Non-pigmented ciliary epithelial cell (primary cell): ENCODE measurements around the gene SEMA4C.
"Not testable (repeated sequence)": the region's sequence is repeated elsewhere in the genome, so short reads cannot be mapped to it uniquely, and the experiment has no call there.

Experiments
- DNase-seq: peaks from one replicate; pipeline ENCODE4 v3.0.0-alpha.2; 2010; ENCODE audit warnings: low read depth

Gene SEMA4C

DNA sequence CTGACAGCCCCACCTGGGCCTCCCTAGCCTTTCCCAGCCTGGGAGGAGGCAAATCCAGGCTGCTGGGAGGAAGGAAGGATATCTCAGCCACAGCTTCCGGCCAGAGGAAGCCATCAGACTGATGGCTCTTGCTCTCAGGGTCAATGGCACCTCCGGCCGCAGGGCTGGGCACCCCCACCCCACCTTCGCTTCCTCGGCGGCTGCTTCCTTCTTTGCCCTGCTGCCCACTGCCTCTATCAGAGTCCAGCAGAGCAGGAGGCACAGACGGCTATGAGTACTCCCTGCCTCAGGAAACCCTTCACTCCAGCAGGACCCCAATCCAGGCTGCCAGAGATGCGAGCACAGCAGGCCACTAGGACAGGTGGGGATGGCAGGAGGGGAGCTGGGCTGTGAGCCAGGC, 3.3 kb downstream of the SEMA4C start:
- no peak for DNase-seq

- no peak for DNase-seq
Observed at GRCh38 chr2:96866149-96866548, 3.7 kb downstream of the SEMA4C start.

- no peak for DNase-seq
Observed at GRCh38 chr2:96865654-96866053, 4.2 kb downstream of the SEMA4C start.

DNA sequence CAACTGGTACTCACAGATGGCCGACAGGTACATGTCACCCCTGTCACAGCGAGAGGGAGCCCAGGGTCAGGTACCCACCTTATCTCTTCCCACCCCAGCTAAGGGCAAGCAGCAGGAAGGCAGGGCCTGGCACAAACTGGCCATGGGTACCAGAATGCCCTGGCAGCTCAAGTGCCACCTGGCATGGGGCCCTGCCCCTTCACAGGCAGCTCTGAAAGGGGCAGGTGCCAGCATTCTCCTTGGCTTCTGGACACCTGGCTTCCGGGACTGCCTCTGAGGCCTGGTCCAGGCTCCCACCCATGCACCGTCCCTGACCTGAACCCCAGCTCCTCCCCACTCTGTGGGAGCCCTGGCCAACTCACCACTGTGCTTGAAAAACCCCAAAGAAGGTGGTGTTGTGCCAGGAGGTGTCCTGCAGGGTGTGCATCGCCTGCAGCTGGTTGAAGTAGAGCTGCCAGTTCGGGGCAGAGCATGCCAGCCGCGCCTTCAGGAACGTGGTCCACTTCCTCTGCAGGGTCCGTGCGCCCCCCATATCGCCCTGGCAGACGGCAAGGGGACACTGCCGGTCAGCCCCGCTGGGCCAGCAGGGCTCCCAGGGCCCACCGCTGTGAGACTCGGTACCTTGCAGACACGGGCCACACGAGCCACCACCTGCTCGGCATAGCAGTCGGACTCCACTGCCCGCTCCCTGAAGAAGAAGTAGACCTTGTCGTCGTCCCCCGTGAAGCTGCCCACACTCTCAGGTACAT, 5.4 kb downstream of the SEMA4C start:
- no peak for DNase-seq

- no peak for DNase-seq
Observed at GRCh38 chr2:96863575-96864342, 6.1 kb downstream of the SEMA4C start.

DNA sequence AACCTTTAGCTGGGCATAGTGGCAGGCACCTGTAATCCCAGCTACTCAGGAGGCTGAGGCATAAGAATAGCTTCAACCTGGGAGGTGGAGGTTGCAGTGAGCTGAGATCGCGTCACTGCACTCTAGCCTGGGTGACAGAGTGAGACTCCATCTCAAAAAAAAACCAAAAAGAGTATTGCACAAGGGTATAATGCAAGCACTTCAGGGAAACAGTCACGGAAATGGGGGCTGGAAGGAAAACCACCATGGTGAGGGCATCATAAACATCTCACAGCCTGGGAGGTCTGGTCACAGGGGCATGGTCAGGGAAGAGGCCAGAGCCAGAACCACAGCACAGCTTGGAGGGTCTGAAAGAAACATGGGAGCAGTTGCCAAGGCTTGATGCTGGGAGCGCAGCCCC, 6.8 kb downstream of the SEMA4C start:
- DNase-seq, result not testable (repeated sequence)

GRCh38 chr2:96861074-96861473, 8.8 kb downstream of the SEMA4C start:
- no peak for DNase-seq

DNA sequence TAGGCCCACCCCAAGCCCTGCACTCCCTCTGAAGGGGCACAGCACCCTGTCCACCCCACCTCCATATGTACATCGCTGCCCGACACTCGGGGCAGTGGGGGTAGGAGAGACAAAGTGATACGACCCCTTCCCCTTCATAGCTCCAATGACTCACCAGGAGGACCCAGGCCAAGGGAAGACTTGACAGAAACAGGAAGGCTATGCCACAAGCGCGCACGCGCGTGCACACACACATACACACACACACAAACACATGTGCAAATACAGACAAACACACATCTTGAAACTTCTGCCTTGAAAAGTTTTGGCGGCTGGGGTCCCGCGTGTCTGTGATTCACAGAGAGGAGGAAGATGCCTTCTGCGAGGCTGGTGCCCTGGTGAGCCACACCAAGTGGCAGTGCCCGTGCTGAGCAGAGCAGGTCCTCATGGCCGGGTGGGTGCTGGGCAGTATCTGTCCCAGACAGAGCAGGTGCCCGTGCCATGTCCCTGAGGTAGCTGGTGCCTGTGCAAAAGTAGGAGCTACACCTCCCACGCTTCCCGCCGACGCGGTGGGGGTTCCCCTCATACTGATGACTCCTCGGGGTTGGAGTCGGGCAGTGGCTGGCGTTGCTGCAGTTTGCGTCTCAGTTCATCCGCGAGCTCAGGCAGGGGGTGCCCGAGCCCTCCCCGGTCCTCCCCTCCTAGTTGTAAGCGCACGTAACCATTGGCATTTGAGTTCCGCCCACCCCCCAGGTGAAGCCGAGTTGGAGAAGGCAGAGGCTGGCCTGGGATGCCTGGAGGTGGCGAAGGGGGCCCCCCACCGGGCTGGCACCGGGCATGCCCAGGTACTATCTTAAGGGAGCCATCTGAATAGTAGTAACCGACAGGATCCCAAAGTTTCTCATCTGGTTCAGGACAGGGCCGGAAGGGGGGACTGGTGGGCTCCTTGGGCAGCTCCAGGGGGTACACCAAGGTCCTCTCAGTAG, 9.5 kb downstream of the SEMA4C start:
- DNase-seq, result no peak

DNA sequence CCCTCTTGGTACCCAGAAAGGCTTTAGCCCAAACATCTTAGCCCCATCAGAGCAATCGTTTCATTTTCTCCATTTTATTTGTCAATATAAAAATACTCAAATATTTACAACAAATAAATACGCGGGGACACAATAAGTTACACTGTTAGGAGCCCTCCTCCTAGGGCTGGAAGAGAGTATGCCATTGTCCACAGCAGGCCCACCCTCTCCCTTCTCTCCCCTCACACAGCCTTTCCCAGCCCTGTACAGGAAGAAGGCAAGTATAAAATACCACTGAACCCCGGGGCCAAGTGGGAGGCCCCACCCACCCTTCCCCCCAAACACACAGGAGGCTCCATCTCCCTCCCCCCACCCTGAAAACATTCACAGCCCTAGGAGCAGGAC, 10.2 kb downstream of the SEMA4C start:
- no peak for DNase-seq

DNA sequence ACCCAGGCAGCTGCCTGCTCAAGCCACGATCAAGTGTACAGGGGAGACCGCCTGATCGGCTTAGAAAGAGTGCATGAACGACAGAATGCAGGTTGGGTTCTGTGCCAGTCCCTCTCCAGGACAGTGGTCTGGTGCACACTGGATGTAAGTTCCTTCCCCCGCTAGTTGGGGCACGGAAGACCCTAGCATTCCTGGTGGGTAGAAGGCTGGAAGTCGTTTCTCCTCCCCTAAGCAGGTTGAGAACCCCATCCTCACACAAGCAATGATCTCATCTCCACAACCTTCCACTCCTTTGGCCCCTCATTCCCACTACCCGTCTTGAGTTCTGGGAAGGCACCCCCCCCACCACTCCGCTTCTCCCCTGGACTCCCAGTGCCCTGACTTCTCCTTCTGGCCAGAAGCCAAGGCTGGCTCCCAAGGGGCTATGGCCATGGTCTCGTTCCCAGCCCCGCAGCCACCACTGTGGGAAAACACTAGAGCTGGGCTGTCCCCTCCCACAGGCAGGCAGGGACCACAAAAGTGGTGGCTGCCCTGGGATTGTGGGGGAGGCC, 10.7 kb downstream of the SEMA4C start:
- no peak for DNase-seq

DNA sequence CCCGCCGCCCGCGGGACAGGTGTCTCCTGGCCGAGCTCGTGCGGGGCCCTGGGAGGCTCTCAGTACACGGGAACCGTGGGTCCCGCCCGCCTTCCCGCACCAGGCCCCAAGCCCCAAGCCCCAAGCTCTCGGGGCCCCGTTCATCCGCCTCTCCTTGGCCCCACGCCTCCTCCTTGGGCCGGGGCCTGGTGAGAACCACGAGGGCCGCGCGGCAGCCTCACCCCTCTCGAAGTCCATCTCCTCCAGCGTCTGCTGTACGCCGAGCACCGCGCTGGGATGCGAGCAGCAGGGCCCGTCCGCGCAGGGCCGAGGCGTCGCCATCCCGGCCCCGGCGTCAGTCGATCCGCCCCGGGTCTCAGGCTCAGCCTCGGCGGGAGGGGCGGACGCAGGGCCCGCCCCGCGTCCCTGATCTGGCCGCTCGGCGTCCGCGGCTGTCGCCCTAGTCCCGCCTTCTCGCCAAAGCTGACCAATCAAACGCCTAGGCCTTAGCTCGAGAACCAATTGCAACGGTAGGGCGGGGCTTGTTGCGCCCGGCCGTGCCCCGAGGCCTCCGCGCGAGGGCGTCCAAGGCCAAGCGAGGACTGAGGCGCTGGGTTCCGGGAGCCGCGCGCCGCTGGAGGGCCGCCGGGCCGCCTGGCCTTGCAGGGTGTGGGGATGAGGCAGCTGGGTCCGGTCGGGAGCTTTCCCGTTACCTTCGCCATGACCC, 12.1 kb downstream of the SEMA4C start, which contains the start of gene ANKRD39:
ANKRD39 (minus strand) TSS at position 350 of the 706 bp plus-strand sequence; CDS start at position 321, 29 bp downstream.
- DNase-seq, result peak; percentile 85

GRCh38 chr2:96856776-96857666, 12.9 kb downstream of the SEMA4C start:
- DNase-seq, result no peak

GRCh38 chr2:96853321-96853720, 16.6 kb downstream of the SEMA4C start:
- DNase-seq, result no peak

DNA sequence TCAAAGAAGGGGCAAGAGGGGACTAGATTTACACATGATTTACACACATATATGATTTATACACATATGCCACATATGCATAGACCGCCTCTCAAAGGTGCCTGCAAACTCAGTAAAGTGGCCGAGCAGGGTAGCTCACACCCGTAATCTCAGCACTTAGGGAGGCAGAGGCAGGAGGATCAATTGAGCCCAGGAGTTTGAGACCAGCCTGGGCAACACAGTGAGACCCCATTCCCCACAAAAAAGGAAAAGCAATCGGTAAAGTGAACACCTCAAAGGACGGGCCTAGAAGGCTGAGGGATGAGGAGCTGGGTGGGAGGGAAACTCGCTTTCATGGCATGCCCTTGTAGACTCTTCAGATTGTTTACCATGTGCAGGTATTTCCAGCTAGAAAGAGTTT, 17.2 kb downstream of the SEMA4C start:
- no peak for DNase-seq

DNA sequence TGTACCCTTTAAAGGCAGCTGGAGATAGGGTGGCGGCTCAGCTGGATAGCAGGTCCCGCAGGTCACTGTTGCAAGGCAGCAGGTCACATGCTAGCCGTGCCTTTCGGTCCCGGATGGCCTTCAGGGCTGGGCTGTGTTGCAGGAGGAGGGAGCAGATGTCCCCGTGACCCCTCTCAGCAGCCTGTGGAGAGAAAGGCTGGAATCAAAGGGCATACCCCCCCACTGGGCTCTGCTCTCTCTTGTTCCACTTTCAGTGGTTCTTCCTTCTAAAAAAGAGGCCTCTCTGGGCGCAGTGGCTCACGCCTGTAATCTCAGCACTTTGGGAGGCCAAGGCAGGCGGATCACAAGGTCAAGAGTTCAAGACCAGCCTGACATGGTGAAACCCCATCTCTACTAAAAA, 21.6 kb downstream of the SEMA4C start:
- no peak for DNase-seq

DNA sequence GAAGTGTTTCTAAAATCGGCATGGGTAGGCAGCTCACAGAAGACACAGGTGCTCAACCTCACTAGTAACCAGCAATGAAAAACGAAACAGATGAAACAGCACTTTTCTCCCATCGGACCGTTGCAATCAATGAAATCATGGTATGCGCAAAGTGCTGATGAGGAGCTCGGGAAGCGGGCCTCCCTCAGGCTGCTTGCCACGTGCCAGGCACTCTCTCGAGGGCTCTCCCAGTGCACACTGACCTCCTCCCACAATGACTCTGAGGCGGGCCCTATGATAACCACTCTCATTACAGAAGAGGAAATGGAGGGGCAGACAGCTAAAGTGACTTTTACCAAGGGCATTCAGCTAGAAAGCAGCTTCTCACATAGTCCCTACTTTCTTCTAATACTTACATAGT, 22.3 kb downstream of the SEMA4C start:
- no peak for DNase-seq

GRCh38 chr2:96846825-96847224, 23.1 kb downstream of the SEMA4C start:
- DNase-seq, result no peak

DNA sequence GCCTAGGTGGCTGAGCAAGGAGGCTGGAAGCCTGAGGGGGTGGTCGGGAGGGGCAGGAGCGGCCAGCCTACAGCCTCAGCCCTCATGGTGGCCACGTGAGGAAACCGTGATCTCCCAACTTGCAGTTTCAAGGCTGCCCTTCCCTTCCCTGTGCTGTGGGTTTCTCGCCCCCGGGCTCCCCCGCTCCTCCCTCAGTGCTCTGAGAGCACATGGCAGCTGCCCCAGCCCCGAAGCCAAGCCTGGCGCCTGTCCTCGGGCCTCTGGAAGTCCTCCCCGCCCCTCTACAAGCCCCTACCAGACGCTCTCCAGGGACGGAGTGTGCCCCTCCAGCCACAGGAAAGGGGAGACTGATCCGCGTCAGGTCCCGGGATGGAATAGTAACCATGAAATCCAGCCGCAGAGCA, 25.5 kb downstream of the SEMA4C start:
- DNase-seq, result no peak

- no peak for DNase-seq
Observed at GRCh38 chr2:96843538-96844268, 26.2 kb downstream of the SEMA4C start, which contains the start of gene ANKRD23. Gene ANKRD23, minus strand, starts transcription at chr2:96844021. Its CDS starts 29 bp downstream, at chr2:96843992.
